Measurements from ENCODE around the gene SPG11. TPM values are rescaled to one million over a fixed set of nuclear protein-coding genes. Genes with fewer than 3 reads are reported as not detected.

SPG11 gene
- total and polyA plus RNA-seq, 2 of the 13 experiments (the other 11 are each of a cell fraction or from before 2014, with no cell fraction given) = 31.5 to 40.7 TPM

GRCh38 chr15:44663410-44664308, at the start of gene SPG11 (continued):
- TF ChIP-seq, protein P1, sequence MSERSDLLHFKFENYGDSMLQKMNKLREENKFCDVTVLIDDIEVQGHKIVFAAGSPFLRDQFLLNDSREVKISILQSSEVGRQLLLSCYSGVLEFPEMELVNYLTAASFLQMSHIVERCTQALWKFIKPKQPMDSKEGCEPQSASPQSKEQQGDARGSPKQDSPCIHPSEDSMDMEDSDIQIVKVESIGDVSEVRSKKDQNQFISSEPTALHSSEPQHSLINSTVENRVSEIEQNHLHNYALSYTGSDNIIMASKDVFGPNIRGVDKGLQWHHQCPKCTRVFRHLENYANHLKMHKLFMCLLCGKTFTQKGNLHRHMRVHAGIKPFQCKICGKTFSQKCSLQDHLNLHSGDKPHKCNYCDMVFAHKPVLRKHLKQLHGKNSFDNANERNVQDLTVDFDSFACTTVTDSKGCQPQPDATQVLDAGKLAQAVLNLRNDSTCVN (CRISPR knock-in tag; IDR thresholded peaks at IDR 0.05; ENCODE audit: borderline replicate concordance) = peak; percentile 39
- no peak for TF ChIP-seq NFIB (CRISPR knock-in tag; IDR thresholded peaks at IDR 0.05; ENCODE audit: borderline replicate concordance)
- 0 out of 2 replicates have a peak, but pooled peaks have one; percentile 79 for TF ChIP-seq SMAD1 (CRISPR knock-in tag; IDR thresholded peaks at IDR 0.05; ENCODE audit: borderline replicate concordance, low read depth)
- TF ChIP-seq DNMT3B (CRISPR knock-in tag; conservative IDR thresholded peaks at IDR 0.05) = peak; percentile 19; the same call in 1 of the 2 replicates
- 0 out of 2 replicates have a peak, but pooled peaks have one; percentile 82 for TF ChIP-seq ZSCAN20 (CRISPR knock-in tag; IDR thresholded peaks at IDR 0.05; ENCODE audit: borderline replicate concordance)
- TF ChIP-seq NR2F6 (IDR thresholded peaks at IDR 0.05) = no peak
- TF ChIP-seq NR2F6 (CRISPR knock-in tag; IDR thresholded peaks at IDR 0.05) = peak; percentile 21
- TF ChIP-seq TCF7 (IDR thresholded peaks at IDR 0.05; ENCODE audit: low read depth) = no peak
- no peak for TF ChIP-seq ZNF451 (CRISPR knock-in tag; IDR thresholded peaks at IDR 0.05)
- TF ChIP-seq, protein P2, sequence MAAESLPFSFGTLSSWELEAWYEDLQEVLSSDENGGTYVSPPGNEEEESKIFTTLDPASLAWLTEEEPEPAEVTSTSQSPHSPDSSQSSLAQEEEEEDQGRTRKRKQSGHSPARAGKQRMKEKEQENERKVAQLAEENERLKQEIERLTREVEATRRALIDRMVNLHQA (CRISPR knock-in tag; IDR thresholded peaks at IDR 0.05) = no peak
- no peak; the same call in 1 of the 2 replicates for TF ChIP-seq MXD4 (CRISPR knock-in tag; IDR thresholded peaks at IDR 0.05)
- no peak for TF ChIP-seq EP300 (IDR thresholded peaks at IDR 0.05; ENCODE audit: low read depth in 2 of 2, low read length in 2 of 2)
- no peak for TF ChIP-seq EP300 (CRISPR knock-in tag; IDR thresholded peaks at IDR 0.05; ENCODE audit: borderline replicate concordance)
- TF ChIP-seq GLI4 (CRISPR knock-in tag; IDR thresholded peaks at IDR 0.05; ENCODE audit: borderline replicate concordance) = no peak; the same call in none of the 2 replicates
- peak; percentile 95; the same call in 1 of the 2 replicates for TF ChIP-seq ZFYVE20 (CRISPR knock-in tag; IDR thresholded peaks at IDR 0.05; ENCODE audit: borderline replicate concordance, low read depth)
- TF ChIP-seq SRF (IDR thresholded peaks at IDR 0.05; ENCODE audit: low read depth, low read length) = no peak
- TF ChIP-seq ZZZ3 (CRISPR knock-in tag; IDR thresholded peaks at IDR 0.05; ENCODE audit: borderline replicate concordance) = no peak; the same call in 1 of the 2 replicates
- TF ChIP-seq IRF2 (CRISPR knock-in tag; IDR thresholded peaks at IDR 0.05) = peak; percentile 67; the same call in 1 of the 2 replicates
- no peak for TF ChIP-seq NCOR1 (IDR thresholded peaks at IDR 0.05; ENCODE audit: borderline replicate concordance, low read length)
- TF ChIP-seq DMAP1 (CRISPR knock-in tag; IDR thresholded peaks at IDR 0.05) = peak; percentile 89; the same call in 1 of the 2 replicates
- no peak for TF ChIP-seq SP1 (IDR thresholded peaks at IDR 0.05)
- peak; percentile 39; the same call in 1 of the 2 replicates for TF ChIP-seq SP1 (CRISPR knock-in tag; IDR thresholded peaks at IDR 0.05)
- 0 out of 2 replicates have a peak, but pooled peaks have one; percentile 79 for TF ChIP-seq ZNF138 (CRISPR knock-in tag; IDR thresholded peaks at IDR 0.05; ENCODE audit: low read depth)
- TF ChIP-seq, protein P3, sequence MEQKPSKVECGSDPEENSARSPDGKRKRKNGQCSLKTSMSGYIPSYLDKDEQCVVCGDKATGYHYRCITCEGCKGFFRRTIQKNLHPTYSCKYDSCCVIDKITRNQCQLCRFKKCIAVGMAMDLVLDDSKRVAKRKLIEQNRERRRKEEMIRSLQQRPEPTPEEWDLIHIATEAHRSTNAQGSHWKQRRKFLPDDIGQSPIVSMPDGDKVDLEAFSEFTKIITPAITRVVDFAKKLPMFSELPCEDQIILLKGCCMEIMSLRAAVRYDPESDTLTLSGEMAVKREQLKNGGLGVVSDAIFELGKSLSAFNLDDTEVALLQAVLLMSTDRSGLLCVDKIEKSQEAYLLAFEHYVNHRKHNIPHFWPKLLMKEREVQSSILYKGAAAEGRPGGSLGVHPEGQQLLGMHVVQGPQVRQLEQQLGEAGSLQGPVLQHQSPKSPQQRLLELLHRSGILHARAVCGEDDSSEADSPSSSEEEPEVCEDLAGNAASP (CRISPR knock-in tag; IDR thresholded peaks at IDR 0.05; ENCODE audit: borderline replicate concordance) = peak; percentile 65; the same call in 1 of the 2 replicates
- peak; percentile 97 for TF ChIP-seq PHF8 (CRISPR knock-in tag; IDR thresholded peaks at IDR 0.05)
- TF ChIP-seq HNRNPL (IDR thresholded peaks at IDR 0.05; ENCODE audit: low read depth, low read length) = 0 out of 2 replicates have a peak, but pooled peaks have one; percentile 45
- TF ChIP-seq, protein P4, sequence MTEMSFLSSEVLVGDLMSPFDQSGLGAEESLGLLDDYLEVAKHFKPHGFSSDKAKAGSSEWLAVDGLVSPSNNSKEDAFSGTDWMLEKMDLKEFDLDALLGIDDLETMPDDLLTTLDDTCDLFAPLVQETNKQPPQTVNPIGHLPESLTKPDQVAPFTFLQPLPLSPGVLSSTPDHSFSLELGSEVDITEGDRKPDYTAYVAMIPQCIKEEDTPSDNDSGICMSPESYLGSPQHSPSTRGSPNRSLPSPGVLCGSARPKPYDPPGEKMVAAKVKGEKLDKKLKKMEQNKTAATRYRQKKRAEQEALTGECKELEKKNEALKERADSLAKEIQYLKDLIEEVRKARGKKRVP (CRISPR knock-in tag; IDR thresholded peaks at IDR 0.05) = peak in 1 of 2 experiments; percentile 64; a peak in 2 of 4 replicates
